IPS-20b (cell line): ENCODE results near the gene SLC35F3.

Source experiments
- H3K27ac ChIP-seq: one replicate; pipeline ENCODE4 v1.5.1; 2013; ENCODE audit warnings: low read length
- H3K27me3 ChIP-seq: 2 replicates; pipeline ENCODE4 v1.6.1; 2013; ENCODE audit warnings: mild to moderate bottlenecking, low read length, inconsistent platforms; ENCODE audit not compliant: insufficient read depth
- H3K36me3 ChIP-seq: 2 replicates; pipeline ENCODE4 v1.6.1; 2013; ENCODE audit warnings: low read depth, mild to moderate bottlenecking, inconsistent platforms, low read length, moderate library complexity; ENCODE audit not compliant: insufficient read depth
- H3K4me1 ChIP-seq: 2 replicates; pipeline ENCODE4 v1.6.1; 2013; ENCODE audit warnings: mild to moderate bottlenecking, control low read depth, inconsistent platforms, low read length, moderate library complexity; ENCODE audit not compliant: insufficient read depth
- H3K4me3 ChIP-seq: 2 replicates; pipeline ENCODE4 v1.5.1; 2013; ENCODE audit warnings: mild to moderate bottlenecking, low read length, inconsistent platforms
- H3K9ac ChIP-seq: 2 replicates; pipeline ENCODE4 v1.6.1; 2013; ENCODE audit warnings: low read depth, mild to moderate bottlenecking, inconsistent platforms, low read length, moderate library complexity
- H3K9me3 ChIP-seq: 2 replicates; pipeline ENCODE4 v1.6.1; 2013; ENCODE audit warnings: mild to moderate bottlenecking, low read depth, low read length, inconsistent platforms; ENCODE audit not compliant: insufficient read depth

Gene SLC35F3

DNA sequence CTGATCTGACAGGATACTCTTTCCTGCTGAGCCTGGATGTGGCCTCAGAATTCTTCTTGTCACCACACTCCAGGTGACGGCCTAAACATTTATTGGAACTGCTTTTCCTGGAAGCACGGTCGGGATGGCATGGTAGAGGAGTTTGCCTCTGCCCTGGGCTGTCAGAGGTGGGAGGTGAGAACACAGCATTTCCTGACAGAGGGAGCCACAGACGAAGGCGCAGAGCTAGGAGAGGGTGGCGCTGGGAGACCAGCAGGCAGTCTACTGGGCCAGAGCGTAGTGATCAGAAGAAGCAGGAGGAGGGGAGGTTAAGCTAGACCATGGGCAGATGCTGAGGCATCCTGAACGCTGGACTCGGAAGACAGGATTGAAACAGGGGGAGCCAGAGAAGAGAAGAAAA is 315.2 kb downstream of the SLC35F3 start:
- no peaks in the 10 kb centered on the region for H3K9me3 ChIP-seq
- H3K27ac ChIP-seq: no peak overlapping the region
- no peak overlapping the region for H3K9ac ChIP-seq
- H3K27me3 ChIP-seq: peaks cover 15% of the 10 kb centered on the region
- peaks cover 5% of the 10 kb centered on the region; the same call in 1 of the 2 replicates for H3K4me1 ChIP-seq
- no peaks in the 10 kb centered on the region for H3K36me3 ChIP-seq
- no peak overlapping the region for H3K4me3 ChIP-seq

DNA sequence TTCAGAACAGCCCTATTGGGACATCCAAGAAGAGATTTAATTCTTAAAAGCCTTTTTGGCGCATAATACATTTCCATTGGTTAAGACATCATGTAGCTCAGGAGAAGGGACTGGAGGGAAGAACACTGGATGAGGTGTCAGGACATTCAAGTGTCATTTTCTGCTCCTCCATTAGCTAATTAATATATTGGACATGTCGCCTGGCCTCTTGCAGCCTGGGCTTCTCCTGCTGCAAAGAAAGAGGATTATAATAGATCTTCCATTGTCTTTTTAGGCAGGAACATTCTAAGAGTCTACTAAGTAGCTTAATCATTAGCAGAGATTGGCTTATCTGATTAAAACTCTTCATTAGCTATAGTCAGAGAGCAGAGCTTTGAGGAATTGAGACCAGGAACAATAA is 317.1 kb downstream of the SLC35F3 start:
- Histone ChIP-seq H3K27me3 (no peaks in the 10 kb centered on the region), H3K27ac (no peak overlapping the region), H3K9ac (no peak overlapping the region), H3K4me3 (no peak overlapping the region), H3K4me1 (peaks cover 12% of the 10 kb centered on the region; the same call in 1 of the 2 replicates), H3K9me3 (no peaks in the 10 kb centered on the region), H3K36me3 (no peaks in the 10 kb centered on the region)

DNA sequence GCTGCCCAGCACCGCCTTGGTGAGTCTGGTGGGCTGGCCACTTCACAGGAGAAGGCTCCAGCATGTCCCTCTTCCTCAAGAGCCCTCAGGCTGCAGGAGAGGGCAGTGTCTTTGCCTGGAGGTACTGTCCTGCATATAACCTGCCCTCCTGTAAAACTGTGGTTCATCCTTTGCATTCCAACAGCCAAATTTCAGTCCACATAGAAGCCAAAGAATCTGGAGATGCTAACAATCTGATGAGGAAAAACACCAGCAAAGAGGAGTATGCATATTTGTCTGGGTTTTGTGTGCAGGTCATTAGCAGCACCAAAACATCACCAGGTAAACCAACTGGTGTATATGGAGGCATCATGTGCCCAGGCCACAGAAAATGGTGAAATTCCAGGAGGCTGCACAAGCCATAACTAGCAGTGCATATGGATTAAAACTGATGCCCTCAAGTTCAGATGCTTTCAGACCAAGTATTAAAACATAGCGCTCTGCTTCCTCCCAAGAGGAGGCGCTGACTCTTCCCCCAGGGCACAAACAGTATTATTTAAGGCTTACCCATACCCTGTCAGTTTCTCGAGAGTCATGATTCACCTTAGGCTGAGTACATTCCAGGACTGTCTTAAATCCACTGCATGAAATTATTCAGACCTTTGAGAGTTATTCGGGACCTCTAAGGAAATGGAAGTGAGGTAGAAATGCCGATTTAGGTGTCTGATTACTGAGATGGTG is 318.2 kb downstream of the SLC35F3 start:
- no peak overlapping the region for H3K4me3 ChIP-seq
- H3K27ac ChIP-seq: no peak overlapping the region
- H3K9me3 ChIP-seq: no peaks in the 10 kb centered on the region
- no peak overlapping the region for H3K9ac ChIP-seq
- H3K4me1 ChIP-seq: peaks cover 16% of the 10 kb centered on the region; the same call in 1 of the 2 replicates
- H3K36me3 ChIP-seq: no peaks in the 10 kb centered on the region
- H3K27me3 ChIP-seq: no peaks in the 10 kb centered on the region

DNA sequence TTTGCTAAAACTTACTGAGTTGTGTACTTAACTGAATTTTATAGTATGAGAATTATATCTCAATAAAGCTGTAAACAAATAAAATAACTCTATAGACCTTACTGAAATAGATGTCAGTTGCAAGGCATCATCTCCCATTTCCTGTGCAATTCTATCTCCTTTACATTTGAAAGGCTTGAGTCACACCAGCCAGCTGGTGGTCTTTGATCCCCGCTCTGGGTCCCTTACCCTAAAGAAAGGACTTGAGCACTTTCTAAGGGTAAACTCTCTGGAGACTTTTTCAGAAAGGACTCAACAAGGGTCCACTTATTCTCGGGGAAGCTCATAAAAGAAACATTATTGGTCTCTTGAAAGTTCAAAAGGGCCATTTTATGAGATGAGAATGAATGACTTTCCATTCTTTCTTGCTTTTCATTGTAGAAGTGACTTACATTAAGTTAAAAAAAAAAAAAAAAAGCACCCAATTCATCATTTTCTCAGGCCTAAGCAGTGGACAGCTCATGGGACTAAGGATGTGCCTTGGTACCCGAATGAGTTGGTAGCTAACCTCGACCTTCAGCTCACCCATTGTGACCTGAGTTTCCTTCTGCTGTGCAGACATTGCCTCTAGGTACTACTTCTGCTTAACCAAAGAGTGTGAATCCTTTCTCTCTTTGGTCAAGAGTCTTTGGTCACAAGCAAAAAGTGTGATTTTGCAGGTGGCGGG is 321.8 kb downstream of the SLC35F3 start:
- Histone ChIP-seq H3K27me3 (no peaks in the 10 kb centered on the region), H3K9ac (no peak overlapping the region), H3K27ac (no peak overlapping the region), H3K36me3 (no peaks in the 10 kb centered on the region), H3K4me3 (no peak overlapping the region), H3K9me3 (no peaks in the 10 kb centered on the region), H3K4me1 (peaks cover 16% of the 10 kb centered on the region; the same call in 1 of the 2 replicates)

DNA sequence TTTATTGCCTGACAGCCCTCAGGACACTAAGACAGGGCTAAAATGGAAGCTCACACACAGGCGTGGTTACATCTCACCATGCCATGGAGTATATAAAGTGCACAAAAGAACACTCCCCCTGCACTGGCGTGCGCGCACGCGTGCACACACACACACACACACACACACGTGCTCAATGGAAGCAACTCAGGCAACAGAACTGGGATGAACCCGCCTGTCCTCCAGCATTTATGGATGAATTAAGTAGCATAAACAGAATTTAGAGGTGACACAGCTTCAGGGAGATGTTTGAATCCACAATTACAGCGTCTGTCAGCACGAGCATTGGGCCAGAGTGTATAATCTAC is 322.3 kb downstream of the SLC35F3 start:
- no peaks in the 10 kb centered on the region for H3K27me3 ChIP-seq
- H3K27ac ChIP-seq: no peak overlapping the region
- H3K4me1 ChIP-seq: peaks cover 16% of the 10 kb centered on the region; the same call in 1 of the 2 replicates
- H3K9me3 ChIP-seq: no peaks in the 10 kb centered on the region
- no peak overlapping the region for H3K4me3 ChIP-seq
- H3K9ac ChIP-seq: no peak overlapping the region
- H3K36me3 ChIP-seq: no peaks in the 10 kb centered on the region

DNA sequence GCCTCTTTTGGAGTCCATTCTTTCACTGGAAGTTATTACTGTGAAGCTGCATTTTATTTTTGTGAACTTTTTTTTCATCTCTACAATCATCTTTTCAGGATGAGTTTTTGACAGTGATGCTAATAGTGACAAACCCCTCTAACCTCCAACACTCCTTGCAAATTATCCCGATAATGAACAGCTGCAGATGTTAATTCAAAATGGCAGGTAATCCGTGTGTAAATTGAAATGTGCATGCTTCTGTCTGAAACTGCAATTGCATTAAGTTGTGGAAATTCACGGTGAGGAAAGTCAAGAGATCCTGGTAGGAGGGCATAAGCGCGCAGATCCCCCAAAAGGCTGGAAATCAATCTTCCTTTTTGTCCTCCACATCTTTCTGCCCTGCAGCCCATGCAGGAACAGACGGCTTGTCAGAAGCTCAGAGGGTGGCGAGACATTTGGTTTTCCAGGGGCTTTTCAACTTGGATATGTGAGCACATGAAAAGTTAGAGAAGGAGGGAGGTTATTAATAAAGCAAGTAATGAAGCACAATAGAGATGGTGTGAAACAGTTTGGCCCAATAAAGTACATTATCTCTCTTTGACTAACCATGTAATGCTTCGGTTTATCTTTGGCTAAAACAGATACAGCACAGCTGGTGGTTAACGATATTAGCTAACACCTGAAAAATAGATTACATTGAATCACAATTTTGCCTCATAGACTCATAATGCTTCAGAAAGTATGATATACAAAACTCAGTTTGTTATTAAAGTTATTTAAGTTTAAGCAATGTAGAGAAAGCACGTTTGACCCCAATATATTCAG is 325.3 kb downstream of the SLC35F3 start:
- Histone ChIP-seq H3K36me3 (no peaks in the 10 kb centered on the region), H3K4me3 (no peak overlapping the region), H3K9me3 (no peaks in the 10 kb centered on the region), H3K27ac (no peak overlapping the region), H3K4me1 (peaks cover 16% of the 10 kb centered on the region; the same call in 1 of the 2 replicates), H3K9ac (no peak overlapping the region), H3K27me3 (no peaks in the 10 kb centered on the region)

DNA sequence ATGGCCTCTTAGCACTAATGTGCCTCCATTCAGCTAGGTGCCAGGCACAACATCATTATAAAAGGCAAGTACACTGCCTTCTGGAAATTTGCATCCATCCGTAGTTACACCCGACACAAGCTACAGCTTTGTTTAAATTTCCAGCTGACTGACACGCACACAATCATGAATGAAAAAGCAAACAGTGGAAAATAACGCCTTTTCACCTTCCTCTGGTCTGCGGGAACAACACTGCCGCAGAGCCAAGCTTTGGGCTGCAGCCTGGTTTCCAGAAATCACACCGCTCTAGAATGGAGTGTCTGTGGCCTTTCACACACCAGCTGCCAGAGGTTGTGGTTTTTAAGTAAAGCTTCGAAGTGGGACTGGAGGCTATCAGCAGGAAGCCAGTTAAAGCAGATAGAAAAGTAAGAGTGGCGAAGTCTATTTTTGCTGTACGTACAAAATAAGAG is 326.0 kb downstream of the SLC35F3 start:
- Histone ChIP-seq H3K36me3 (no peaks in the 10 kb centered on the region), H3K9ac (no peak overlapping the region), H3K9me3 (no peaks in the 10 kb centered on the region), H3K27me3 (no peaks in the 10 kb centered on the region), H3K4me3 (no peak overlapping the region), H3K4me1 (peaks cover 15% of the 10 kb centered on the region; the same call in 1 of the 2 replicates), H3K27ac (no peak overlapping the region)

DNA sequence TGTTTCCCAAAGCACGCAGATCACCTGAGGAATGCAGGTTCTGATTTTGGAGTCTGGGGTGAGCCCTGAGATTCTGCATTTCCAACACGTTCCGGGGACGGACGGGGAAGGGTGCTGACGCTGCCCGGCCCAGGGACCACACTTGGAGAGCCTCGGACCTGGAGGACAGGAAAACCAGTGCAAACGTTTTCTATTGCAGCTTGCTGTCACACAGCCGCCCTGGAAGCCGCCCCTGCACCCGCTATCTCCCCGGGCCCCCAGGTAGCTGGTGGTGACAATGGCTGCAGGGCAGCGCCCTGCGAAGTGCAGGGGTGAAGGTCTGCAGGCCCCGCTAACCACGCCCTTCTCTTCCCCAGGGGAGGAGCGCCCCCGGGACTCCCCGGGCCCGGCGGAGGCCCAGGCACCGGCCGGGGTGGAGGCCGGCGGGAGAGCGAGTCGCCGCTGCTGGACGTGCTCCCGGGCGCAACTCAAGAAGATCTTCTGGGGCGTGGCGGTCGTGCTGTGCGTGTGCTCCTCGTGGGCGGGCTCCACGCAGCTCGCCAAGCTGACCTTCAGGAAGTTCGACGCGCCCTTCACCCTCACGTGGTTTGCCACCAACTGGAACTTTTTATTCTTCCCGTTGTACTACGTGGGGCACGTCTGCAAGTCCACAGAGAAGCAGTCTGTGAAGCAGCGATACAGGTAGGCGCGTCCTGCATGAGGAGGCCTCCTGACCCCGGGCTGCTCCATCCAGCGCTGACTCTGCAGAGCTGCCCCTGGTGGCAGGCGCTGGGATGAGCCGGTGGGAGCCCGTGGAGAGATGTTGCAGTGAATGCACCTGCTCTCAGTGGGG is 326.8 kb downstream of the SLC35F3 start:
- H3K9ac ChIP-seq: no peak overlapping the region
- no peaks in the 10 kb centered on the region for H3K27me3 ChIP-seq
- H3K4me1 ChIP-seq: peaks cover 8% of the 10 kb centered on the region; the same call in 1 of the 2 replicates
- no peak overlapping the region for H3K27ac ChIP-seq
- H3K36me3 ChIP-seq: no peaks in the 10 kb centered on the region
- no peaks in the 10 kb centered on the region for H3K9me3 ChIP-seq
- H3K4me3 ChIP-seq: no peak overlapping the region

DNA sequence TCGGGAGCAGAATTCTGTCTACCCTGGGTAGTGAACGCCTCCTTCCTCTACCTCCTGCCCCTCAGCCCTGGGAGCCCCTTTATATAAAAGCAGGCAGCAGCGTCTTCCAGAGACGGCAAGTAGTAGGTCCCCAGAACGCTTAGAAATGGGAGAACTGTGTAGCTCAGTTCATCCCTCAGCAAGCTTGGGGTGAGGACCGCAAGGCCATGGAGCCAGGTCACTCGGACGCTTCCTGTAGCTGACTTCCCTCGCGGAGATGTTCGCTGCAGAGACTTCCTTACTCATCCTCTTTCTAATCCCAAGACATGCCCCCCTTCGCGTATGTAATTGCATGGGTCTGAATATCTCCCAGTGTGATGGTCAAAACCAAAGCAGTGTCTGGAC is 327.4 kb downstream of the SLC35F3 start:
- no peaks in the 10 kb centered on the region for H3K27me3 ChIP-seq
- no peak overlapping the region for H3K9ac ChIP-seq
- H3K27ac ChIP-seq: no peak overlapping the region
- peaks cover 1% of the 10 kb centered on the region; the same call in 1 of the 2 replicates for H3K4me1 ChIP-seq
- H3K36me3 ChIP-seq: no peaks in the 10 kb centered on the region
- H3K9me3 ChIP-seq: no peaks in the 10 kb centered on the region
- no peak overlapping the region for H3K4me3 ChIP-seq

DNA sequence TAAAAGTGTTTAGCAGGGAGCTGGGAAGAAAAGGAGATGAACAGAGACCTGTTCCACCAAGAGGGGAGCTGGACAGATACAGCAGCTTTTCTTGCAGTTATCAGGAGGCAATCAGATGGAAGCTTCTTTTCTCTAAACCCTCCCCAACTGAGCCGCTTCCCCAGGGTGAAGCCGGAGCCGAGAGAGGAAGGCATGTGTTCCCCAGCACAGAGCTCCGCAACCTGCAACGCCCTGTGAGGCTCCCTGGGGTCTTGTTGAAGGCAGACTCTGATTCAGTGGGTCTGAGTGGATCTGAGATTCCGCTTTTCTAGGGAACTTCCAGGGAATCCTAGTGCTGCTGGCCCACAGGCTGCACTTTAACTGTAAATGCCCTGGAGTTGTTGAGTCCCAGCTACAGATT is 329.7 kb downstream of the SLC35F3 start:
- no peaks in the 10 kb centered on the region for H3K9me3 ChIP-seq
- no peaks in the 10 kb centered on the region for H3K4me1 ChIP-seq
- no peak overlapping the region for H3K9ac ChIP-seq
- H3K27ac ChIP-seq: no peak overlapping the region
- H3K27me3 ChIP-seq: no peaks in the 10 kb centered on the region
- H3K36me3 ChIP-seq: no peaks in the 10 kb centered on the region
- no peak overlapping the region for H3K4me3 ChIP-seq

DNA sequence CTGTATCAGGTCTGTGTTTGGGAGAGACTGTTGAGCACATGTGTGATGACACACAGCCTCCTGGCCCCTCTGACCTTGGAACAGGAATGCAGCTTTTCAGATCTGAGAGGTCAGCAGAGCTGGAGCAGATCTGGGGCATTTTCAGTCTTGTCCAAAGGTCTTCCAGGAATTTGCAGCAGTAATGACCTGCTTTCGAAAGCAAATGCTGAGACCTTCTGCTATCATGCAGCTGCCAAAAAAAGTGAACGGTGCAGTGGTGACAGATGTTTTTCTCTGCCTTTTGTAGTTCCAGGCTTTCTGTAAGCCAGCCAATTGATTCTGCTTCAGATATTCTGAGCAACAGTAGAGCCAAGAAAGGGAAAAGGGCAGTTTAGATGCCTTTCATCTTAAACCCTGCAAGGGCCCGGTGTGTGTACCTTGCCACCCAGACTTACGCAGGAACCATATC is 331.0 kb downstream of the SLC35F3 start:
- H3K9me3 ChIP-seq: no peaks in the 10 kb centered on the region
- H3K4me1 ChIP-seq: no peaks in the 10 kb centered on the region
- H3K27me3 ChIP-seq: no peaks in the 10 kb centered on the region
- H3K4me3 ChIP-seq: no peak overlapping the region
- no peak overlapping the region for H3K27ac ChIP-seq
- no peak overlapping the region for H3K9ac ChIP-seq
- H3K36me3 ChIP-seq: no peaks in the 10 kb centered on the region
